ENCODE results near the gene CHST1.

CHST1 gene

GRCh38 chr11:45669146-45669545 lies 3.7 kb upstream of the CHST1 start:
- no peak for ATAC-seq
- TF ChIP-seq OSR1 (CRISPR knock-in tag; IDR thresholded peaks at IDR 0.05), result no peak
- no peak for TF ChIP-seq ZNF8 (CRISPR knock-in tag; IDR thresholded peaks at IDR 0.05)
- TF ChIP-seq CSDC2 (CRISPR knock-in tag; IDR thresholded peaks at IDR 0.05), result no peak
- no peak for TF ChIP-seq ARNTL (CRISPR knock-in tag; IDR thresholded peaks at IDR 0.05; ENCODE audit: borderline replicate concordance, low read depth)
- no peak for TF ChIP-seq ESRRG (CRISPR knock-in tag; IDR thresholded peaks at IDR 0.05)
- TF ChIP-seq SNAI2 (CRISPR knock-in tag; IDR thresholded peaks at IDR 0.05), result no peak
- no peak for TF ChIP-seq ZNF565 (CRISPR knock-in tag; conservative IDR thresholded peaks at IDR 0.05; ENCODE audit: low read depth)
- TF ChIP-seq PPARA (CRISPR knock-in tag; IDR thresholded peaks at IDR 0.05; ENCODE audit: borderline replicate concordance), result no peak
- TF ChIP-seq, protein P1, sequence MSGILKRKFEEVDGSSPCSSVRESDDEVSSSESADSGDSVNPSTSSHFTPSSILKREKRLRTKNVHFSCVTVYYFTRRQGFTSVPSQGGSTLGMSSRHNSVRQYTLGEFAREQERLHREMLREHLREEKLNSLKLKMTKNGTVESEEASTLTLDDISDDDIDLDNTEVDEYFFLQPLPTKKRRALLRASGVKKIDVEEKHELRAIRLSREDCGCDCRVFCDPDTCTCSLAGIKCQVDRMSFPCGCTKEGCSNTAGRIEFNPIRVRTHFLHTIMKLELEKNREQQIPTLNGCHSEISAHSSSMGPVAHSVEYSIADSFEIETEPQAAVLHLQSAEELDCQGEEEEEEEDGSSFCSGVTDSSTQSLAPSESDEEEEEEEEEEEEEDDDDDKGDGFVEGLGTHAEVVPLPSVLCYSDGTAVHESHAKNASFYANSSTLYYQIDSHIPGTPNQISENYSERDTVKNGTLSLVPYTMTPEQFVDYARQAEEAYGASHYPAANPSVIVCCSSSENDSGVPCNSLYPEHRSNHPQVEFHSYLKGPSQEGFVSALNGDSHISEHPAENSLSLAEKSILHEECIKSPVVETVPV (CRISPR knock-in tag; IDR thresholded peaks at IDR 0.05), result no peak
- TF ChIP-seq, protein P2, sequence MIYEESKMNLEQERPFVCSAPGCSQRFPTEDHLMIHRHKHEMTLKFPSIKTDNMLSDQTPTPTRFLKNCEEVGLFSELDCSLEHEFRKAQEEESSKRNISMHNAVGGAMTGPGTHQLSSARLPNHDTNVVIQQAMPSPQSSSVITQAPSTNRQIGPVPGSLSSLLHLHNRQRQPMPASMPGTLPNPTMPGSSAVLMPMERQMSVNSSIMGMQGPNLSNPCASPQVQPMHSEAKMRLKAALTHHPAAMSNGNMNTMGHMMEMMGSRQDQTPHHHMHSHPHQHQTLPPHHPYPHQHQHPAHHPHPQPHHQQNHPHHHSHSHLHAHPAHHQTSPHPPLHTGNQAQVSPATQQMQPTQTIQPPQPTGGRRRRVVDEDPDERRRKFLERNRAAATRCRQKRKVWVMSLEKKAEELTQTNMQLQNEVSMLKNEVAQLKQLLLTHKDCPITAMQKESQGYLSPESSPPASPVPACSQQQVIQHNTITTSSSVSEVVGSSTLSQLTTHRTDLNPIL (CRISPR knock-in tag; IDR thresholded peaks at IDR 0.05; ENCODE audit: low read depth), result no peak
- TF ChIP-seq ZFP30 (CRISPR knock-in tag; IDR thresholded peaks at IDR 0.05), result no peak
- no peak for TF ChIP-seq TOX (CRISPR knock-in tag; IDR thresholded peaks at IDR 0.05; ENCODE audit: borderline replicate concordance)

GRCh38 chr11:45667929-45668680 lies 2.7 kb upstream of the CHST1 start:
- TF ChIP-seq ZFP30 (CRISPR knock-in tag; IDR thresholded peaks at IDR 0.05) (no peak), PPARA (CRISPR knock-in tag; IDR thresholded peaks at IDR 0.05; ENCODE audit: borderline replicate concordance) (no peak), RARB (CRISPR knock-in tag; IDR thresholded peaks at IDR 0.05) (no peak), TCF4 (CRISPR knock-in tag; IDR thresholded peaks at IDR 0.05; ENCODE audit: borderline replicate concordance) (no peak), ZC3H10 (CRISPR knock-in tag; IDR thresholded peaks at IDR 0.05) (no peak), BACH2 (CRISPR knock-in tag; IDR thresholded peaks at IDR 0.05; ENCODE audit: borderline replicate concordance) (no peak), ZNF70 (CRISPR knock-in tag; IDR thresholded peaks at IDR 0.05) (no peak), CSDC2 (CRISPR knock-in tag; IDR thresholded peaks at IDR 0.05) (no peak), OSR1 (CRISPR knock-in tag; IDR thresholded peaks at IDR 0.05) (no peak), ISL1 (CRISPR knock-in tag; IDR thresholded peaks at IDR 0.05) (no peak)
- TF ChIP-seq, protein P3, sequence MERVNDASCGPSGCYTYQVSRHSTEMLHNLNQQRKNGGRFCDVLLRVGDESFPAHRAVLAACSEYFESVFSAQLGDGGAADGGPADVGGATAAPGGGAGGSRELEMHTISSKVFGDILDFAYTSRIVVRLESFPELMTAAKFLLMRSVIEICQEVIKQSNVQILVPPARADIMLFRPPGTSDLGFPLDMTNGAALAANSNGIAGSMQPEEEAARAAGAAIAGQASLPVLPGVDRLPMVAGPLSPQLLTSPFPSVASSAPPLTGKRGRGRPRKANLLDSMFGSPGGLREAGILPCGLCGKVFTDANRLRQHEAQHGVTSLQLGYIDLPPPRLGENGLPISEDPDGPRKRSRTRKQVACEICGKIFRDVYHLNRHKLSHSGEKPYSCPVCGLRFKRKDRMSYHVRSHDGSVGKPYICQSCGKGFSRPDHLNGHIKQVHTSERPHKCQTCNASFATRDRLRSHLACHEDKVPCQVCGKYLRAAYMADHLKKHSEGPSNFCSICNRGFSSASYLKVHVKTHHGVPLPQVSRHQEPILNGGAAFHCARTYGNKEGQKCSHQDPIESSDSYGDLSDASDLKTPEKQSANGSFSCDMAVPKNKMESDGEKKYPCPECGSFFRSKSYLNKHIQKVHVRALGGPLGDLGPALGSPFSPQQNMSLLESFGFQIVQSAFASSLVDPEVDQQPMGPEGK (CRISPR knock-in tag; IDR thresholded peaks at IDR 0.05; ENCODE audit: borderline replicate concordance), result no peak
- TF ChIP-seq, protein P4, sequence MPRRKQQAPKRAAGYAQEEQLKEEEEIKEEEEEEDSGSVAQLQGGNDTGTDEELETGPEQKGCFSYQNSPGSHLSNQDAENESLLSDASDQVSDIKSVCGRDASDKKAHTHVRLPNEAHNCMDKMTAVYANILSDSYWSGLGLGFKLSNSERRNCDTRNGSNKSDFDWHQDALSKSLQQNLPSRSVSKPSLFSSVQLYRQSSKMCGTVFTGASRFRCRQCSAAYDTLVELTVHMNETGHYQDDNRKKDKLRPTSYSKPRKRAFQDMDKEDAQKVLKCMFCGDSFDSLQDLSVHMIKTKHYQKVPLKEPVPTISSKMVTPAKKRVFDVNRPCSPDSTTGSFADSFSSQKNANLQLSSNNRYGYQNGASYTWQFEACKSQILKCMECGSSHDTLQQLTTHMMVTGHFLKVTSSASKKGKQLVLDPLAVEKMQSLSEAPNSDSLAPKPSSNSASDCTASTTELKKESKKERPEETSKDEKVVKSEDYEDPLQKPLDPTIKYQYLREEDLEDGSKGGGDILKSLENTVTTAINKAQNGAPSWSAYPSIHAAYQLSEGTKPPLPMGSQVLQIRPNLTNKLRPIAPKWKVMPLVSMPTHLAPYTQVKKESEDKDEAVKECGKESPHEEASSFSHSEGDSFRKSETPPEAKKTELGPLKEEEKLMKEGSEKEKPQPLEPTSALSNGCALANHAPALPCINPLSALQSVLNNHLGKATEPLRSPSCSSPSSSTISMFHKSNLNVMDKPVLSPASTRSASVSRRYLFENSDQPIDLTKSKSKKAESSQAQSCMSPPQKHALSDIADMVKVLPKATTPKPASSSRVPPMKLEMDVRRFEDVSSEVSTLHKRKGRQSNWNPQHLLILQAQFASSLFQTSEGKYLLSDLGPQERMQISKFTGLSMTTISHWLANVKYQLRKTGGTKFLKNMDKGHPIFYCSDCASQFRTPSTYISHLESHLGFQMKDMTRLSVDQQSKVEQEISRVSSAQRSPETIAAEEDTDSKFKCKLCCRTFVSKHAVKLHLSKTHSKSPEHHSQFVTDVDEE (CRISPR knock-in tag; IDR thresholded peaks at IDR 0.05), result no peak
- ATAC-seq, result no peak

DNA sequence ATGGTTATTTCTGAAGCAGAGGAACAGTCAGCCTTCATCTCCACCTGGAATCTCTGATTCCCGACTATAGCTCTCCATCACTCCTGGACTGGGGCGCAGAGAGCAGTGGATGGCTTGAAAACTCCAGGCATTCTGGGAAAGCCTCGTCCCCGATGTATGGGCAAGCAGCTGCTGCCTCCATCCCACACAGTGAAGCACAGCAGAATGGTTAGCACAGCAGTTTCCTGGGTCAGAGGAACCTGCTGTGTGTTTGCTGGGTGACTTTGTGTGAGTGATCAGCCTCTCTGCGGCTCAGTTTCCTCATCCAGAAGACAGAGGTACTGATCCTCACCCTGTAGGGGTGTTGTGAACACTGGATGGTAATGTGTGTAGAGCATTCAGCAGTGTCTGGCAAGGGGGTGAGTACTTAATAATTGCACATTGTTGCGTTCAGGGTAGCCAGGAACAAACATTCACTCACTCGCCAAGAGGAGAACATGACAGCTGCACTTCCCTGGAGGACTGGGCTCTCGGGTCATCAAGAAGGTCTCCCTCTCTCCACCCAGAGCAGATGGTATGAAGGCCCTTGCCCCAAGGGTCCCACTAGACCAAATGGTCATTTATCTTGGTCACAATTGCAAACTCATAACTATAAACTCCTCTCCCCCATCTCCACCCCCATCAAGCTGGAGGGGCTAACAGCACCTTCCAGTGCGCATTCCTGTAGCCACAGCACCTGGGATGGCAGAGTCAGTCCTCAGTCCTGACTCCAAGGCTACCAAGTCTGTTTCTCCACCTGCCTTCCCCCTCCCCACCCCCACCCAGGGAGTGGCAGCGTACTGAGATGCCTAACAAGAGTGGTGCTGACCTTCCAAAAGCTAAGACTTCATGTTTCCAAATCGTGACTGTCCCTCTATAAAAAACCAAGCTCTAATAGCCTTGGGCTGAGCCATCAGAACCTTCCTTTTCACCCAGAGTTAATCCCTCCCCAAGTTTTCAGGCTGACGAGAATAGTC lies 1.5 kb upstream of the CHST1 start:
- TF ChIP-seq, protein P3 (CRISPR knock-in tag; IDR thresholded peaks at IDR 0.05; ENCODE audit: borderline replicate concordance), result no peak
- TF ChIP-seq ISL1 (CRISPR knock-in tag; IDR thresholded peaks at IDR 0.05), result no peak
- TF ChIP-seq, protein P5, sequence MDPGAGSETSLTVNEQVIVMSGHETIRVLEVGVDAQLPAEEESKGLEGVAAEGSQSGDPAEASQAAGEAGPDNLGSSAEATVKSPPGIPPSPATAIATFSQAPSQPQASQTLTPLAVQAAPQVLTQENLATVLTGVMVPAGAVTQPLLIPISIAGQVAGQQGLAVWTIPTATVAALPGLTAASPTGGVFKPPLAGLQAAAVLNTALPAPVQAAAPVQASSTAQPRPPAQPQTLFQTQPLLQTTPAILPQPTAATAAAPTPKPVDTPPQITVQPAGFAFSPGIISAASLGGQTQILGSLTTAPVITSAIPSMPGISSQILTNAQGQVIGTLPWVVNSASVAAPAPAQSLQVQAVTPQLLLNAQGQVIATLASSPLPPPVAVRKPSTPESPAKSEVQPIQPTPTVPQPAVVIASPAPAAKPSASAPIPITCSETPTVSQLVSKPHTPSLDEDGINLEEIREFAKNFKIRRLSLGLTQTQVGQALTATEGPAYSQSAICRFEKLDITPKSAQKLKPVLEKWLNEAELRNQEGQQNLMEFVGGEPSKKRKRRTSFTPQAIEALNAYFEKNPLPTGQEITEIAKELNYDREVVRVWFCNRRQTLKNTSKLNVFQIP (CRISPR knock-in tag; IDR thresholded peaks at IDR 0.05; ENCODE audit: borderline replicate concordance, low read depth), result no peak
- no peak for TF ChIP-seq ZNF565 (CRISPR knock-in tag; conservative IDR thresholded peaks at IDR 0.05; ENCODE audit: low read depth)
- no peak for TF ChIP-seq ZFP30 (CRISPR knock-in tag; IDR thresholded peaks at IDR 0.05)
- no peak for TF ChIP-seq CSDC2 (CRISPR knock-in tag; IDR thresholded peaks at IDR 0.05)
- TF ChIP-seq GLIS3 (CRISPR knock-in tag; IDR thresholded peaks at IDR 0.05), result no peak
- TF ChIP-seq PPARA (CRISPR knock-in tag; IDR thresholded peaks at IDR 0.05; ENCODE audit: borderline replicate concordance), result no peak
- TF ChIP-seq OSR1 (CRISPR knock-in tag; IDR thresholded peaks at IDR 0.05), result no peak
- ATAC-seq, result no peak
